GM23338 (cell line): ENCODE measurements around the gene GPR6. TPM values are rescaled to one million over a fixed set of nuclear protein-coding genes. Genes with fewer than 3 reads are reported as not detected.

Source experiments
- ATAC-seq: fragments of 200-7000 bp; cut with Tn5 transposase; 3 replicates; pipeline ENCODE4 v1.9.1; 2020
- DNase-seq: peaks from one replicate; pipeline ENCODE4 v3.0.0-alpha.2; 2015; ENCODE audit warnings: low spot score
- H2AFZ ChIP-seq: fragments of 200-600 bp; sonication (generic); 2 replicates; pipeline ENCODE4 v1.8.0; 2016; ENCODE audit warnings: antibody characterized with exemption, mild to moderate bottlenecking, moderate library complexity
- H3F3A ChIP-seq: fragments of 200-600 bp; sonication (generic); replicated peaks from 2 replicates; pipeline ENCODE4 v1.8.0; 2017; ENCODE audit warnings: antibody characterized with exemption, mixed run types, low read depth
- H3K27ac ChIP-seq: fragments of 200-600 bp; sonication (generic); 2 replicates; pipeline ENCODE4 v1.6.1; 2016; ENCODE audit warnings: low read depth
- H3K27me3 ChIP-seq: fragments of 200-600 bp; sonication (generic); 2 replicates; pipeline ENCODE4 v1.8.0; 2016; ENCODE audit warnings: mild to moderate bottlenecking, mixed run types, moderate library complexity; ENCODE audit not compliant: insufficient read depth
- H3K36me3 ChIP-seq: fragments of 200-600 bp; sonication (generic); 2 replicates; pipeline ENCODE4 v1.8.0; 2016; ENCODE audit warnings: mild to moderate bottlenecking; ENCODE audit not compliant: insufficient read depth
- H3K4me1 ChIP-seq: fragments of 200-600 bp; sonication (generic); 2 replicates; pipeline ENCODE4 v1.8.0; 2016; ENCODE audit warnings: mild to moderate bottlenecking, moderate library complexity; ENCODE audit not compliant: insufficient read depth
- H3K4me2 ChIP-seq: fragments of 200-600 bp; sonication (generic); 2 replicates; pipeline ENCODE4 v1.7.1; 2017; ENCODE audit warnings: mixed run types
- H3K4me3 ChIP-seq: fragments of 200-600 bp; sonication (generic); 2 replicates; pipeline ENCODE4 v1.6.1; 2016; ENCODE audit warnings: mixed run types
- H3K79me2 ChIP-seq: fragments of 200-600 bp; sonication (generic); replicated peaks from 2 replicates; pipeline ENCODE4 v1.8.0; 2017; ENCODE audit warnings: mild to moderate bottlenecking; ENCODE audit not compliant: insufficient read depth
- H3K9me2 ChIP-seq: fragments of 200-600 bp; sonication (generic); 2 replicates; pipeline ENCODE4 v1.8.0; 2017; ENCODE audit not compliant: insufficient read depth
- H4K20me1 ChIP-seq: fragments of 200-600 bp; sonication (generic); replicated peaks from 2 replicates; pipeline ENCODE4 v1.8.0; 2017; ENCODE audit warnings: mild to moderate bottlenecking; ENCODE audit not compliant: insufficient read depth
- H3K27ac Mint-ChIP-seq: 2 replicates; pipeline ENCODE4 v1.8.0; 2020; ENCODE audit warnings: inconsistent platforms, mild to moderate bottlenecking, moderate library complexity, mixed read lengths
- H3K27me3 Mint-ChIP-seq: 3 replicates; pipeline ENCODE4 v1.8.0; 2022; ENCODE audit warnings: low read depth, mild to moderate bottlenecking, moderate library complexity, mixed read lengths, inconsistent platforms; ENCODE audit not compliant: insufficient read depth, poor library complexity
- H3K36me3 Mint-ChIP-seq: 3 replicates; pipeline ENCODE4 v1.8.0; 2021; ENCODE audit warnings: low read depth, mild to moderate bottlenecking, inconsistent platforms, moderate library complexity, mixed read lengths
- H3K4me1 Mint-ChIP-seq: 3 replicates; pipeline ENCODE4 v1.8.0; 2020; ENCODE audit warnings: mild to moderate bottlenecking, inconsistent platforms, mixed read lengths
- H3K4me3 Mint-ChIP-seq: 3 replicates; pipeline ENCODE4 v1.8.0; 2021; ENCODE audit warnings: moderate library complexity, mild to moderate bottlenecking, inconsistent platforms, mixed read lengths
- H3K9me3 Mint-ChIP-seq: 3 replicates; pipeline ENCODE4 v1.8.0; 2020; ENCODE audit warnings: moderate library complexity, mild to moderate bottlenecking, inconsistent platforms, mixed read lengths
- CREB1 ChIP-seq: fragments of 250-450 bp; sonication (Bioruptor Pico); IDR thresholded peaks from 2 replicates; pipeline ENCODE4 v1.5.0; 2020; ENCODE audit warnings: low read depth, mild to moderate bottlenecking, moderate library complexity
- ETS1 ChIP-seq: IDR thresholded peaks from 2 replicates; pipeline ENCODE4 v1.6.1; 2016; ENCODE audit warnings: antibody characterized with exemption
- EZH2 ChIP-seq: fragments of 200-600 bp; sonication (generic); IDR thresholded peaks from one replicate; pipeline ENCODE4 v1.8.0; 2017; ENCODE audit warnings: antibody characterized with exemption, mild to moderate bottlenecking, low read depth; ENCODE audit not compliant: unreplicated experiment
- EZH2phosphoT487 ChIP-seq: fragments of 200-600 bp; sonication (generic); IDR thresholded peaks from one replicate; pipeline ENCODE4 v1.8.1; 2018; ENCODE audit warnings: antibody characterized with exemption; ENCODE audit not compliant: unreplicated experiment
- JUNB ChIP-seq: IDR thresholded peaks from one replicate; pipeline ENCODE4 v1.6.1; 2016; ENCODE audit warnings: antibody characterized with exemption; ENCODE audit not compliant: unreplicated experiment
- NANOG ChIP-seq: IDR thresholded peaks from 2 replicates; pipeline ENCODE4 v1.6.1; 2016; ENCODE audit warnings: antibody characterized with exemption, borderline replicate concordance
- POLR2AphosphoS5 ChIP-seq: IDR thresholded peaks from 2 replicates; pipeline ENCODE4 v1.6.1; 2016; ENCODE audit warnings: antibody characterized with exemption, low read depth
- REST ChIP-seq: IDR thresholded peaks from one replicate; pipeline ENCODE4 v1.6.1; 2018; ENCODE audit warnings: antibody characterized with exemption; ENCODE audit not compliant: unreplicated experiment
- STAT1 ChIP-seq: IDR thresholded peaks from one replicate; pipeline ENCODE4 v1.6.1; 2016; ENCODE audit warnings: antibody characterized with exemption; ENCODE audit not compliant: unreplicated experiment
- ZNF114 ChIP-seq: fragments of 250-450 bp; sonication (Bioruptor Pico); IDR thresholded peaks from 2 replicates; pipeline ENCODE4 v1.5.0; 2020; ENCODE audit warnings: mild to moderate bottlenecking, moderate library complexity
- ZNF331 ChIP-seq: fragments of 250-450 bp; sonication (Bioruptor Pico); IDR thresholded peaks from 2 replicates; pipeline ENCODE4 v1.5.0; 2020; ENCODE audit warnings: low read depth, mild to moderate bottlenecking, moderate library complexity
- polyA plus RNA-seq: library from polyadenylated mRNA; unstranded; fragments of >200 nt; fragmentation: Nextera tagmentation; extraction: Ambion mirVana; gene quantifications from 2 replicates; pipeline ENCODE4 v1.2.1, GENCODE V29; 2016
- total RNA-seq: library from RNA; depleted of rRNA; stranded (reverse); fragments of >200 nt; shearing (Covaris generic); gene quantifications from 2 replicates; pipeline ENCODE4 v1.2.3, GENCODE V29; 2014
- TF ChIP-seq, protein P1 (sequence below): fragments of 250-450 bp; sonication (Bioruptor Pico); IDR thresholded peaks from 2 replicates; pipeline ENCODE4 v1.5.0; 2020; ENCODE audit warnings: mild to moderate bottlenecking, moderate library complexity
- TF ChIP-seq, protein P2 (sequence below), 2 experiments: fragments of 200-600 bp in 1 of 2; sonication (generic) in 1 of 2; conservative IDR thresholded peaks; 2 replicates each; pipeline versions ENCODE4 v1.5.1 to v1.6.1; 2016 to 2017; ENCODE audit warnings: antibody characterized with exemption in 2 of 2, low read depth in 2 of 2, mild to moderate bottlenecking in 2 of 2, moderate library complexity in 1 of 2

The GPR6 gene
- total and polyA plus RNA-seq, 2 experiments from 2014 or later: 0.49 TPM; not detected in 1

GRCh38 chr6:109987196-109987595, 9.1 kb downstream of the GPR6 start:
- H3K36me3 ChIP-seq: no peaks in the 10 kb centered on the region
- no peak overlapping the region for H2AFZ ChIP-seq
- Mint-ChIP-seq H3K27me3 (no peaks in the 10 kb centered on the region), H3K27ac (no peak overlapping the region), H3K4me3 (no peak overlapping the region), H3K4me1 (no peaks in the 10 kb centered on the region), H3K36me3 (no peaks in the 10 kb centered on the region), H3K9me3 (no peaks in the 10 kb centered on the region)
- peaks cover 6% of the 10 kb centered on the region for H3K27me3 ChIP-seq
- no peaks in the 10 kb centered on the region for H3K9me2 ChIP-seq
- no peak overlapping the region for H3K27ac ChIP-seq
- no peak for TF ChIP-seq ZNF331
- TF ChIP-seq NANOG: no peak
- no peak for TF ChIP-seq ETS1
- TF ChIP-seq CREB1 (CRISPR knock-in tag): no peak
- no peak for TF ChIP-seq EZH2
- TF ChIP-seq POLR2AphosphoS5: no peak
- TF ChIP-seq, protein P1, sequence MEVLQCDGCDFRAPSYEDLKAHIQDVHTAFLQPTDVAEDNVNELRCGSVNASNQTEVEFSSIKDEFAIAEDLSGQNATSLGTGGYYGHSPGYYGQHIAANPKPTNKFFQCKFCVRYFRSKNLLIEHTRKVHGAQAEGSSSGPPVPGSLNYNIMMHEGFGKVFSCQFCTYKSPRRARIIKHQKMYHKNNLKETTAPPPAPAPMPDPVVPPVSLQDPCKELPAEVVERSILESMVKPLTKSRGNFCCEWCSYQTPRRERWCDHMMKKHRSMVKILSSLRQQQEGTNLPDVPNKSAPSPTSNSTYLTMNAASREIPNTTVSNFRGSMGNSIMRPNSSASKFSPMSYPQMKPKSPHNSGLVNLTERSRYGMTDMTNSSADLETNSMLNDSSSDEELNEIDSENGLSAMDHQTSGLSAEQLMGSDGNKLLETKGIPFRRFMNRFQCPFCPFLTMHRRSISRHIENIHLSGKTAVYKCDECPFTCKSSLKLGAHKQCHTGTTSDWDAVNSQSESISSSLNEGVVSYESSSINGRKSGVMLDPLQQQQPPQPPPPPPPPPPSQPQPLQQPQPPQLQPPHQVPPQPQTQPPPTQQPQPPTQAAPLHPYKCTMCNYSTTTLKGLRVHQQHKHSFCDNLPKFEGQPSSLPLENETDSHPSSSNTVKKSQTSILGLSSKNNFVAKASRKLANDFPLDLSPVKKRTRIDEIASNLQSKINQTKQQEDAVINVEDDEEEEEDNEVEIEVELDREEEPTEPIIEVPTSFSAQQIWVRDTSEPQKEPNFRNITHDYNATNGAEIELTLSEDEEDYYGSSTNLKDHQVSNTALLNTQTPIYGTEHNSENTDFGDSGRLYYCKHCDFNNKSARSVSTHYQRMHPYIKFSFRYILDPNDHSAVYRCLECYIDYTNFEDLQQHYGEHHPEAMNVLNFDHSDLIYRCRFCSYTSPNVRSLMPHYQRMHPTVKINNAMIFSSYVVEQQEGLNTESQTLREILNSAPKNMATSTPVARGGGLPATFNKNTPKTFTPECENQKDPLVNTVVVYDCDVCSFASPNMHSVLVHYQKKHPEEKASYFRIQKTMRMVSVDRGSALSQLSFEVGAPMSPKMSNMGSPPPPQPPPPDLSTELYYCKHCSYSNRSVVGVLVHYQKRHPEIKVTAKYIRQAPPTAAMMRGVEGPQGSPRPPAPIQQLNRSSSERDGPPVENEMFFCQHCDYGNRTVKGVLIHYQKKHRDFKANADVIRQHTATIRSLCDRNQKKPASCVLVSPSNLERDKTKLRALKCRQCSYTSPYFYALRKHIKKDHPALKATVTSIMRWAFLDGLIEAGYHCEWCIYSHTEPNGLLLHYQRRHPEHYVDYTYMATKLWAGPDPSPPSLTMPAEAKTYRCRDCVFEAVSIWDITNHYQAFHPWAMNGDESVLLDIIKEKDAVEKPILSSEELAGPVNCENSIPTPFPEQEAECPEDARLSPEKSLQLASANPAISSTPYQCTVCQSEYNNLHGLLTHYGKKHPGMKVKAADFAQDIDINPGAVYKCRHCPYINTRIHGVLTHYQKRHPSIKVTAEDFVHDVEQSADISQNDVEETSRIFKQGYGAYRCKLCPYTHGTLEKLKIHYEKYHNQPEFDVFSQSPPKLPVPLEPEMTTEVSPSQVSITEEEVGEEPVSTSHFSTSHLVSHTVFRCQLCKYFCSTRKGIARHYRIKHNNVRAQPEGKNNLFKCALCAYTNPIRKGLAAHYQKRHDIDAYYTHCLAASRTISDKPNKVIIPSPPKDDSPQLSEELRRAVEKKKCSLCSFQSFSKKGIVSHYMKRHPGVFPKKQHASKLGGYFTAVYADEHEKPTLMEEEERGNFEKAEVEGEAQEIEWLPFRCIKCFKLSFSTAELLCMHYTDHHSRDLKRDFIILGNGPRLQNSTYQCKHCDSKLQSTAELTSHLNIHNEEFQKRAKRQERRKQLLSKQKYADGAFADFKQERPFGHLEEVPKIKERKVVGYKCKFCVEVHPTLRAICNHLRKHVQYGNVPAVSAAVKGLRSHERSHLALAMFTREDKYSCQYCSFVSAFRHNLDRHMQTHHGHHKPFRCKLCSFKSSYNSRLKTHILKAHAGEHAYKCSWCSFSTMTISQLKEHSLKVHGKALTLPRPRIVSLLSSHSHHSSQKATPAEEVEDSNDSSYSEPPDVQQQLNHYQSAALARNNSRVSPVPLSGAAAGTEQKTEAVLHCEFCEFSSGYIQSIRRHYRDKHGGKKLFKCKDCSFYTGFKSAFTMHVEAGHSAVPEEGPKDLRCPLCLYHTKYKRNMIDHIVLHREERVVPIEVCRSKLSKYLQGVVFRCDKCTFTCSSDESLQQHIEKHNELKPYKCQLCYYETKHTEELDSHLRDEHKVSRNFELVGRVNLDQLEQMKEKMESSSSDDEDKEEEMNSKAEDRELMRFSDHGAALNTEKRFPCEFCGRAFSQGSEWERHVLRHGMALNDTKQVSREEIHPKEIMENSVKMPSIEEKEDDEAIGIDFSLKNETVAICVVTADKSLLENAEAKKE (CRISPR knock-in tag): no peak
- TF ChIP-seq JUNB: no peak
- TF ChIP-seq STAT1: no peak
- TF ChIP-seq, protein P2, sequence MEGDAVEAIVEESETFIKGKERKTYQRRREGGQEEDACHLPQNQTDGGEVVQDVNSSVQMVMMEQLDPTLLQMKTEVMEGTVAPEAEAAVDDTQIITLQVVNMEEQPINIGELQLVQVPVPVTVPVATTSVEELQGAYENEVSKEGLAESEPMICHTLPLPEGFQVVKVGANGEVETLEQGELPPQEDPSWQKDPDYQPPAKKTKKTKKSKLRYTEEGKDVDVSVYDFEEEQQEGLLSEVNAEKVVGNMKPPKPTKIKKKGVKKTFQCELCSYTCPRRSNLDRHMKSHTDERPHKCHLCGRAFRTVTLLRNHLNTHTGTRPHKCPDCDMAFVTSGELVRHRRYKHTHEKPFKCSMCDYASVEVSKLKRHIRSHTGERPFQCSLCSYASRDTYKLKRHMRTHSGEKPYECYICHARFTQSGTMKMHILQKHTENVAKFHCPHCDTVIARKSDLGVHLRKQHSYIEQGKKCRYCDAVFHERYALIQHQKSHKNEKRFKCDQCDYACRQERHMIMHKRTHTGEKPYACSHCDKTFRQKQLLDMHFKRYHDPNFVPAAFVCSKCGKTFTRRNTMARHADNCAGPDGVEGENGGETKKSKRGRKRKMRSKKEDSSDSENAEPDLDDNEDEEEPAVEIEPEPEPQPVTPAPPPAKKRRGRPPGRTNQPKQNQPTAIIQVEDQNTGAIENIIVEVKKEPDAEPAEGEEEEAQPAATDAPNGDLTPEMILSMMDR (conservative IDR thresholded peaks at IDR 0.05; ENCODE audit: low read depth in 2 of 2): no peak
- no peak for TF ChIP-seq EZH2phosphoT487
- no peak for TF ChIP-seq ZNF114 (CRISPR knock-in tag)
- no peak for TF ChIP-seq REST
- H3K4me3 ChIP-seq: no peak overlapping the region
- no peak overlapping the region for H3K4me2 ChIP-seq
- no peaks in the 10 kb centered on the region for H3K79me2 ChIP-seq
- no peaks in the 10 kb centered on the region for H4K20me1 ChIP-seq
- DNase-seq (no peak), ATAC-seq (no peak)
- no peaks in the 10 kb centered on the region for H3K4me1 ChIP-seq
- H3F3A ChIP-seq: no peaks in the 10 kb centered on the region
